ENCODE results near the gene ADGRV1. TPM values are rescaled to one million over a fixed set of nuclear protein-coding genes. Genes with fewer than 3 reads are reported as not detected.

ADGRV1 gene
- total and polyA plus RNA-seq, 12 donors, result 129 to 2,577 (median 695) TPM

GRCh38 chr5:90689064-90689463, 130.5 kb downstream of the ADGRV1 start:
- TF ChIP-seq CTCF (IDR thresholded peaks at IDR 0.05) (no peak), POLR2A (IDR thresholded peaks at IDR 0.05) (no peak)
- Histone ChIP-seq H3K4me3 (no peak overlapping the region), H3K36me3 (replicated peaks in 1 of 2) (no peaks in the 10 kb centered on the region), H3K27ac (no peak overlapping the region), H3K4me1 (replicated peaks in 1 of 2) (no peaks in the 10 kb centered on the region), H3K27me3 (no peaks in the 10 kb centered on the region), H3K9me3 (replicated peaks in 1 of 3) (no peaks in the 10 kb centered on the region)
- 60 to 74% (median 67%) methylated on average over 2 of the region's 2 CpGs for WGBS, 4 donors
- intact Hi-C loops (cut with DNase I), result no loop called here
- no peak for DNase-seq

- intact Hi-C loops (cut with DNase I), result no loop called here
- H3K4me1 ChIP-seq (replicated peaks in 1 of 2), result no peaks in the 10 kb centered on the region
- no peak overlapping the region for H3K27ac ChIP-seq
- no peaks in the 10 kb centered on the region for H3K36me3 ChIP-seq (replicated peaks in 1 of 2)
- no peaks in the 10 kb centered on the region for H3K27me3 ChIP-seq
- no peak for DNase-seq
- H3K9me3 ChIP-seq (replicated peaks in 1 of 3), result no peaks in the 10 kb centered on the region
- TF ChIP-seq POLR2A (IDR thresholded peaks at IDR 0.05), result no peak
- TF ChIP-seq CTCF (IDR thresholded peaks at IDR 0.05), result no peak
- H3K4me3 ChIP-seq, result no peak overlapping the region
Measured at GRCh38 chr5:90690307-90690706, 131.7 kb downstream of the ADGRV1 start.

- no peak overlapping the region for H3K4me3 ChIP-seq
- H3K36me3 ChIP-seq (replicated peaks in 1 of 2), result no peaks in the 10 kb centered on the region
- no peaks in the 10 kb centered on the region for H3K27me3 ChIP-seq
- TF ChIP-seq CTCF (IDR thresholded peaks at IDR 0.05) (no peak), POLR2A (IDR thresholded peaks at IDR 0.05) (no peak)
- H3K27ac ChIP-seq, result no peak overlapping the region
- H3K9me3 ChIP-seq (replicated peaks in 1 of 3), result no peaks in the 10 kb centered on the region
- no peak for DNase-seq
- 67 to 77% (median 73%) methylated on average over 4 of the region's 4 CpGs for WGBS, 4 donors
- no peaks in the 10 kb centered on the region for H3K4me1 ChIP-seq (replicated peaks in 1 of 2)
- intact Hi-C loops (cut with DNase I), result no loop called here
Measured at GRCh38 chr5:90691533-90691932, 132.9 kb downstream of the ADGRV1 start.

- H3K9me3 ChIP-seq (replicated peaks in 1 of 3), result no peaks in the 10 kb centered on the region
- no peaks in the 10 kb centered on the region for H3K36me3 ChIP-seq (replicated peaks in 1 of 2)
- no peaks in the 10 kb centered on the region for H3K4me1 ChIP-seq (replicated peaks in 1 of 2)
- 19 to 48% (median 42%) methylated on average over 2 of the region's 2 CpGs for WGBS, 4 donors
- DNase-seq, result no peak
- H3K4me3 ChIP-seq, result no peak overlapping the region
- no peaks in the 10 kb centered on the region for H3K27me3 ChIP-seq
- TF ChIP-seq POLR2A (IDR thresholded peaks at IDR 0.05) (no peak), CTCF (IDR thresholded peaks at IDR 0.05) (no peak)
- H3K27ac ChIP-seq, result no peak overlapping the region
- intact Hi-C loops (cut with DNase I), result no loop called here
Measured at GRCh38 chr5:90696153-90696552, 137.6 kb downstream of the ADGRV1 start.
